CD4-positive, alpha-beta T cell treated with Interleukin-4 for 4 hours (primary cell): ENCODE measurements around the gene ERAS.
A peak's percentile ranks its signal among the peaks of the same experiment; 100 is the strongest.
"Not testable (repeated sequence)": the region's sequence is repeated elsewhere in the genome, so short reads cannot be mapped to it uniquely, and the experiment has no call there.

Source experiments
- DNase-seq: peaks from one replicate; pipeline ENCODE4 v3.0.0-alpha.2; 2020

The ERAS gene

DNA sequence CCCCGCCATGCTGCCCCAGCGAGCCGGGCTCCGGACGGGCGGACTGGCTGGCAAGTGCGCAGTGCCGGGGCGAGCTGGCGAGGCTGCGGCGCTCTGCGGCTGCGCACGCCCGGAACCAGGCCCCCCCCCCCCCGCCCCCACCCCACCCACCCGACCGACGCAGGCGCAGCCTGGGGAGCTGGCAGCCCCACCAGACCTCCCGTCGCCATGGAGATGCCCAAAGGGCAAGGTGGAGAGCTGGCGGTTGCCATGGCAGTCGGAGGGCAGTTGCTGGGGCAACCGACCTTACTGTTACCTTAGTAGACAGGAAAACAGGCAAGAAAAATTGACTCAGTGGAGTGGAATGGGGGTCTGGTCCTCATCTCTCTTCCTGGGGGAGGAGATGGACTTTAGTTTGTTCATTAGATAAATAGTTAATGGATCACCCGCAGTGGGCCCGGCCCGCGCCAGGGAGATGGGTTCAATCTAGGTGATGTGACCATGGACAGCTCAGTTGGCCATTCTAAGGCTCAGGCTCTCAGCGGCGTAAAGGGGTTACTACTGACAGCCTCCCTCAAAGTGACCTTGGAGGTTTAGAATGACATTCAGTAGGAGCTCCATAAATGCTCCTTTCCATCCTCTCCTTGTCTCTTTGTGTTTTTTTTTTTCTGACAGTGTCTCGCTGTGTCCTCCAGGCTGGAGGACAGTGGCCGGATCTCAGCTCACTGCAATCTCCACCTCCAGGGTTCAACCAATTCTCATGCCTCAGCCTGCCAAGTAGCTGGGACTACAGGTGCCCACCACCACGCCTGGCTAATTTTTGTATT, 9.4 kb downstream of the ERAS start, which contains the start of gene PCSK1N:
Gene PCSK1N (minus strand): TSS at position 87 of the 806 bp plus-strand sequence. CDS start 78 bp downstream, at position 9.
- DNase-seq: peak; percentile 70

DNA sequence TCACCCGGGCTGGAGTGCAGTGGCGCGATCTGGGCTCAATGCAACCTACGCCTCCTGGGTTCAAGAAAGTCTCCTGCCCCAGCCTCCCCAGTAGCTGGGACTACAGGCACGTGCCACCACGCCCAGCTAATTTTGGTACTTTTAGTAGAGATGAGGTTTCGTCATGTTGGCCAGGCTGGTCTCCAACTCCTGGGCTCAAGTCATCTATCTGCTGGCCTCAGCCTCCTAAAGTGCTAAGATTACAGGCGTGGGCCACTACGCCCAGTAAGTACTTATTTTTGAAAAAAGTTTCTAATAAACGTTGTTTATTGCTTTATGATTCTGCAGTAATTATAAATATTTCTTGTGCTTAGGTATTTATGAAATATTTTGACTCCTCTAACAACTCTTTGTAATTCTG, 13.4 kb downstream of the ERAS start:
- DNase-seq: no peak

DNA sequence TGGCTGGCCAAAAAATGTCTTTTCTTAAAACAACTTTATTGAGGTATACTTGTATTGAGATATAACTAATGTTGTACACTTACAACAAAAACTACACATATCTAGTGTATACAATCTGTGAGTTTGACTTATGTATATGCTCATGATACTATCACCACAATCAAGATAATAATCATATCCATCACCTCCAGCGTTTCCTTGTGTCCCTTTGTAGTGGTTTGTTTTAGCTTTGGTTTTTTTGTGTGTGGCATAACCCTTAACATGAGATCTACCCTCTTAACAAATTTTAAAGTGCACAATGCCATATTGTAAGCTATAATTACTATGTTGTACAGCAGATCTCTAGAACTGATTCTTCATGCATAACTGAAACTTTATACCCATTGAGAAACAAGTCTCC, 22.5 kb downstream of the ERAS start:
- peak; percentile 5 for DNase-seq

DNA sequence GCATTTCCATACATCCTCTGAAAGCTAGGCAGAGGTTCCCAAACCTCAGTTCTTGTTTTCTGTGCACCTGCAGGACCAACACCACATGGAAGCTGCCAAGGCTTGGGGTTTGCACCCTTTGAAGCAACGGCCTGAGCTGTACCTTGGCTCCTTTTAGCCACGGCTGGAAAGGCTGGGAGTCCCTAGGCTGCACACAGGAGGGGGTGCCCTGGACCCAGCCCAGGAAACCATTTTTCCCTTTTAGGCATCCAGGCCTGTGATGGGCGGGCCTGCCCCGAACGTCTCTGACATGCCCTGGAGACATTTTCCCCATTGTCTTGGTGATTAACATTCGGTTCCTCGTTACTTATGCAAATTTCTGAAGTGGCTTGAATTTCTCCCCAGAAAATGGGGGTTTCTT, 26.5 kb downstream of the ERAS start:
- DNase-seq: no peak

DNA sequence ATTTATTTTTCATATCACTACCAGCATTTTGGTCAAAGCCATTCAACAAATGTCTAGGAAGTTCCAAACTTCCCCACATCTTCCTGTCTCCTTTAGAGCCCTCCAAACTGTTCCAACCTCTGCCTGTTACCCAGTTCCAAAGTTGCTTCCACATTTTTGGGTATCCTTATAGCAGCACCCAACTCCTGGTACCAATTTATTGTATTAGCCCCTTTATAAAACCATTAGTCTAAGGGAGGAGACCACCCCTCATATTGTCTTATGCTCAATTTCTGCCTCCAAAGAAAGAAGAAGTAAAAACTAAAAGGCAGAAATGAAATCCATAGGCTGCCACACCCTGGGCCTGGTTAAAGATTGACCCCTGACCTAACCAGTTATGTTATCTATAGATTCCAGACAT, 27.2 kb downstream of the ERAS start:
- DNase-seq: not testable (repeated sequence)

DNA sequence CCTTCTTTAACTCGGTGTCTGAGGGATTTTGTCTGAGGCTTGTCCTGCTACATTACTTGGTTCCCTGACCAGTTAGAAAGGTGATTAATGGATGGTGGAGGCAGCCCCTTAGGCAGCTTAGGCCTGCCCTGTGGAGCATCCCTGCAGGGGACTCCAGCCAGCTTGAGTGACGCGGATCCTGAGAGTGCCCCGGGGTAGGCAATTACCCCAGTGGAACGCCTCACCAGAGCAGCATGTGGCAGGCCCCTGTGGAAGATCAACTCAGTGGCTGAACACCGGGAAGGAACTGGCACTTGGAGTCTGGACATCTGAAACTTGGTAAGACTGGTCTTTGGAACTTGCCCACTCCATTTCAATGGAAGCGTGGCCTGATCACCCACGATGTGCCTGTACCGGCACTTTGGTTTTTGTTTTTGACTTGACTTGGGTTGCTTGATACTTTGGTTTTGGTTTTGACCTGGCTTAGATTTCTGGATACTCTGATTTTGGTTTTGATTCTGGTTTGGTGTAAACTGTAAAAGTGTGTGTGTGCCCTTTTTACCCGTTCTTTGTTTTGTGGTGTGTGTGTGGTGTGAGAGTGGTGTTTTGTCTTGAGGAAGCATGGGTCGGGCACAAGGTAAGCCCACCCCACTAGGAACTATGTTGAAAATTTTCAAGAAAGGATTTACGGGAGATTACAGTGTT, 27.9 kb downstream of the ERAS start:
- DNase-seq: not testable (repeated sequence)

DNA sequence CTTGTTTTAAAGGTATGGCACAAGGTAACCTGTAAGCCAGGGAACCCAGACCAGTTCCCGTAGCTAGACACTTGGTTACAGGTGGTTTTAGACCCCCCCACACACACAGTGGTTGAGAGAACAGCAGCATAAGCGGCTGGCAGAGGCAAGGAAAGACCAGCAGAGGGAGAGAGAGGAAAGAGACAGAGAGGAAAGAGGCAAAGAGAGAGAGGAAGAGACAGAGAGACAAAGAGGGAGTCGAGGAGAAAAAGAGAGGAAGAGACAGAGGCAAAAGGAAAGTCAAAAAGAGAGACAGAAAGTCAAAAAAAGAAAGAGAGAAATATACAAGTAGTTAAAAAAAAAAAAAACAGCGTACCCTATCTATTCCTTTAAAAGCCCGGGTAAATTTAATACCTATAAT, 28.6 kb downstream of the ERAS start:
- DNase-seq: no peak

DNA sequence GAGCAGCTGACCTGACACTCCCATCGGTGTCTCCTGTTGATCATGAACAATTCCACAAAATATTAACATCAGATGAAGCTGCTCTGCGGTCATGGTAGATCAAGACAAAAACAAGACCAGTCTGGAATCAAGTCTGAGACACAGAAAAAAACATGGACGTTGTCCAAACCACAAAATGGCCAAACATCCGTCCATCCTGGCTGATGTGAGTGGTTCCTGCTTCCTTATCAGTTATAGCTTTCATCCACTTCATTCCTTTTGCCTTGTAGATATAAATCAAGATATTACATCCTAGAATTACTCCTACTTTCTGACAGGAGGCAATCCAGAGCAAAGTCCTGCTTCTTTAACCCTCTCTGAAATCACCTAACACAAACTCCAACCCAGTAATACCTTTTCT, 37.9 kb downstream of the ERAS start:
- no peak for DNase-seq

DNA sequence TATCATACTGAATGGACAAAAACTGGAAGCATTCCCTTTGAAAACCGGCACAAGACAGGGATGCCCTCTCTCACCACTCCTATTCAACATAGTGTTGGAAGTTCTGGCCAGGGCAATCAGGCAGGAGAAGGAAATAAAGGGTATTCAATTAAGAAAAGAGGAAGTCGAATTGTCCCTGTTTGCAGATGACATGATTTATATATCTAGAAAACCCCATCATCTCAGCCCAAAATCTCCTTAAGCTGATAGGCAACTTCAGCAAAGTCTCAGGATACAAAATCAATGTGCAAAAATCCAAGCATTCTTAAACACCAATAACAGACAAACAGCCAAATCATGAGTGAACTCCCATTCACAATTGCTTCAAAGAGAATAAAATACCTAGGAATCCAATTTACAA, 45.7 kb downstream of the ERAS start:
- DNase-seq: not testable (repeated sequence)

DNA sequence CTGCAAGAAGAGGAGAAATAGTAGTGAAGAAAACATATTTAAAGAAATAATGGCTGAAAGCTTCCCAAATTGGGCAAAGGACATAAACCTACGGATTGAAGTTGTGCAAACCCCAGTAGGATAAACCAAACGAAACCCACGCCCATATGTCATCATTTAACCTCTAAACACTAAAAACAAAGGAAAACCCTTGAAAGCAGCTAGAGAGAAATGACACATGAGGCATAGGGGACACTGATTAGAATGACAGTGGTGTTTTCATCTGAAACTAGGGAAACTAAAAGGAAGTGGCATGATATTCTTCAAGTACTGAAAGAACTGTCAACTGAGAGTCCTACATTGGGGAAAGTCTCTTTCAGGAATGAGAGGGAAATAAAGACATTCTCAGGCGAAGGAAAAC, 50.6 kb downstream of the ERAS start:
- DNase-seq: not testable (repeated sequence)
